AG09309 (cell line): ENCODE measurements around the gene PIP4K2A.

Source experiments
- DNase-seq: peaks from one replicate; pipeline ENCODE4 v3.0.0-alpha.2; 2010; ENCODE audit warnings: low read depth
- H3K4me3 ChIP-seq: 2 replicates; pipeline ENCODE4 v1.5.1; 2011; ENCODE audit warnings: mild to moderate bottlenecking, low read depth, low read length, moderate library complexity; ENCODE audit not compliant: control insufficient read depth
- TF ChIP-seq, protein P1 (sequence below): IDR thresholded peaks from 2 replicates; pipeline ENCODE4 v1.5.1; 2011; ENCODE audit warnings: mild to moderate bottlenecking, low read depth, low read length, inconsistent platforms; ENCODE audit not compliant: insufficient read depth, control insufficient read depth; ENCODE audit errors: missing control alignments

The PIP4K2A gene

DNA sequence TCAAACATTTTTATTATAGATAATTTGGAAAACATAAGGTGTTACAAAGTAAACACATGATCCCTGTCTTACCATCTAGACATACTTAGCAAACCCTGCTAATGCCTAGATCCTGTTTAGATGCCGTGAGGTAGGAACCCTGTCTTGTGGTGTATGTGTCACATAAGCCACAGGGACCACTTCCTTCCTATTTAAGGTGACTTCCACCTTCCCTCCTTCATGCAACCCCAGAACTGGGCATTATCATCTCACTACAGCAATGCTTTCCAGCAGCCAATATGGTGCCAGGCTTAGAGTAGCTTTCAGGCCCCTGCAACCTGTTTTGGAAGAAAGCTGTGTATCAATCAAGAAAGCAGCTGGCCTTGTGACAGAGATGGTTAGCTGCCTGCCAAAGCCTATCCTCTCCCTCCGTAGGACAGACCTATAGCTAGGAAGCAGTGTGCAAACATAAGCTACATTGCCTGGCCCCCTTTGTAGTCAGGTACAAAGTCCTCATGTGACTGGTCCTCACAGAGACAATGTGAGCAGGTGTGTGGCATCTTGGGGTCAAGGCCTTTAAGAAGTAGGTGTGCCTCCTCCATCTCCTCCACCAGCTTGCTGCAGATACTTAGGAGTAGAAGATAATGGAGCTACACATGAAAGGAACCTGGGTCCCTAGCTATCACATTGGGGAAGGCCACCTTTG is 222.3 kb downstream of the PIP4K2A start:
- DNase-seq: no peak
- TF ChIP-seq, protein P1, sequence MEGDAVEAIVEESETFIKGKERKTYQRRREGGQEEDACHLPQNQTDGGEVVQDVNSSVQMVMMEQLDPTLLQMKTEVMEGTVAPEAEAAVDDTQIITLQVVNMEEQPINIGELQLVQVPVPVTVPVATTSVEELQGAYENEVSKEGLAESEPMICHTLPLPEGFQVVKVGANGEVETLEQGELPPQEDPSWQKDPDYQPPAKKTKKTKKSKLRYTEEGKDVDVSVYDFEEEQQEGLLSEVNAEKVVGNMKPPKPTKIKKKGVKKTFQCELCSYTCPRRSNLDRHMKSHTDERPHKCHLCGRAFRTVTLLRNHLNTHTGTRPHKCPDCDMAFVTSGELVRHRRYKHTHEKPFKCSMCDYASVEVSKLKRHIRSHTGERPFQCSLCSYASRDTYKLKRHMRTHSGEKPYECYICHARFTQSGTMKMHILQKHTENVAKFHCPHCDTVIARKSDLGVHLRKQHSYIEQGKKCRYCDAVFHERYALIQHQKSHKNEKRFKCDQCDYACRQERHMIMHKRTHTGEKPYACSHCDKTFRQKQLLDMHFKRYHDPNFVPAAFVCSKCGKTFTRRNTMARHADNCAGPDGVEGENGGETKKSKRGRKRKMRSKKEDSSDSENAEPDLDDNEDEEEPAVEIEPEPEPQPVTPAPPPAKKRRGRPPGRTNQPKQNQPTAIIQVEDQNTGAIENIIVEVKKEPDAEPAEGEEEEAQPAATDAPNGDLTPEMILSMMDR: no peak
- no peak overlapping the region for H3K4me3 ChIP-seq

DNA sequence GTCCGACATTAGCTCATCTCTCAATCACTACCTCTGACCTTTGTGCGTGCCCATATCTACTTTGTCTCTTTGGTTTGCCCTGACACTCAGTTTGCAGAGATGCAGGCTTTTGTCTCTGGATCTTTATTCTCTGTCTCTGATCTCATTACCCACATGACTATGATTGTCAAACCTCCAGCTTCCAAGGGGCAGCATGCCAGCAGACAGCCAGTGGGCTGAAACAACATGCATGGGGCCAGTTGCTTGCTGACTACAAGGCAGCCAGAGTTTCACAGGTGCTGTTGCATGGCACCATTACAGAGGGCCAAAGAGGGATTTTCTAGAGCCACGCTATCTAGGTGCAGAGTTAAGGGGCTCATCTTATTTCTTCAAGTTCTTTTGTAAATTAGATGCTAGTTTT is 222.9 kb downstream of the PIP4K2A start:
- TF ChIP-seq, protein P1: no peak
- no peak for DNase-seq
- H3K4me3 ChIP-seq: no peak overlapping the region

DNA sequence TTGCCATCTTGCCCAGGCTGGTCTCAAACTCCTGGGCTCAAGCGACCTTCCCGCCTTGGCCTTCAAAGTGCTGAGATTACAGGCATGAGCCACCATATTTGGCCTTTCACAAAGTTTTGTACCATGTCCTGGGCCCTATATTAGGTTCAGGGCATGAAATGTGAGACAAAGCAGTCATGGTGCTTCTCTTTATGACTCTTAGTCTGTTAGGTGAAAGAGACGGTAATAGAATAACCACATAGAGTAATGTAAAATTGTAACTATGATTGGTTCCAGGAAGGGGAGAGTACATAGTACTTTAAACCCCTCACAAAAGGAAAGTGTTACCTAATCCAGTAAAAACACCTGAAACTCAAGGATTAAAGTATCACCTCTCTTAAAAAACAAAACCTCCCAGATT is 224.4 kb downstream of the PIP4K2A start:
- no peak overlapping the region for H3K4me3 ChIP-seq
- no peak for DNase-seq
- TF ChIP-seq, protein P1: no peak

DNA sequence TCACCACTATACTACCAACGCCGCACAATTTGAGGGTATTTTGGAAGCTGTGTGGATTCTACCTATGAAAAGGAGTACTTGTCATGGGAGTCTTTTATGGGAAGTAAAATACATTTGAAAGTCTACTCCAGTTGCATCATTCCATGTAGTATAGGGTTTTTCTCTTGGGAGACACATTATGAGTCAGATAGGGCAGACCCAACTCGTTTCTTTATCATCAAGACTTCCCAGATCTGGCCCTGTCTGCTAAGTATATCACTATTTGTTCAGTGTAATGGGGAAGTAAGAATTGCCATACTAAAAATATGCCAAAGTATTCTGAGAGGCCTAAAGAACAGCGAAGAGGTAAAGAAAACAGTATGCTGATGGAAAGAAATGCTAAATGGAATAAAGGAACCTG is 224.9 kb downstream of the PIP4K2A start:
- TF ChIP-seq, protein P1: no peak
- no peak overlapping the region for H3K4me3 ChIP-seq
- DNase-seq: no peak

DNA sequence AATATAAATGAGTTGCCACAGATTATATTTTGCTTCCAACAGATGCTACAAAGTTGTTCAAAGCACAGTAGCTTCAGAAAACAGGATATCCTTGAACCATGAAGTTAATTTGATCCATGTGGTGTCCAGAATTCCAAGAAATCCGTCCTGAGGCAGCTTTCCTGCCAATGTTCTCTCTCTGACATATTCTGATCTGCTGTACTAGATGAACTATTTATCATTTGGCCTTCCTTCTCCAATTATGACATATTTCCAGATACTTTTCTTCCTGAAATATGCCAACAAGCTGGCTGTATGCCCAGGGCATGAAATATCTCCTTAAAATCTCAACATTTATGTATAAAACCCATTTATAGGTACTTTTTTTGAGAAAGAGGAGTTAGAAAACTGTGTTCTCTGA is 227.9 kb downstream of the PIP4K2A start:
- no peak overlapping the region for H3K4me3 ChIP-seq
- TF ChIP-seq, protein P1: no peak
- no peak for DNase-seq
